HCT116 (cell line): Measurements from ENCODE around the gene GOSR1.

Source experiments
- JUND ChIP-seq: IDR thresholded peaks from 2 replicates; pipeline ENCODE4 v1.6.1; 2012
- RAD21 ChIP-seq: IDR thresholded peaks from 2 replicates; pipeline ENCODE4 v1.6.1; 2012; ENCODE audit warnings: low read depth, mild to moderate bottlenecking
- YY1 ChIP-seq: IDR thresholded peaks from 2 replicates; pipeline ENCODE4 v1.6.1; 2011; ENCODE audit warnings: low read length, low read depth, moderate library complexity, mild to moderate bottlenecking; ENCODE audit not compliant: insufficient replicate concordance; ENCODE audit errors: extremely low read depth
- ZFX ChIP-seq: fragments of 450-650 bp; IDR thresholded peaks from 2 replicates; pipeline ENCODE4 v1.6.1; 2017
- TF ChIP-seq, protein P1 (sequence below), 3 experiments: fragments of 200-600 bp in 1 of 3; sonication (generic) in 1 of 3; IDR thresholded peaks in 2 of 3; conservative IDR thresholded peaks in 1 of 3; 2 replicates each; pipeline ENCODE4 v1.5.1; 2012 to 2017; ENCODE audit warnings: low read depth in 2 of 3, low read length in 2 of 3, antibody characterized with exemption in 1 of 3, borderline replicate concordance in 1 of 3, control low read depth in 1 of 3, mild to moderate bottlenecking in 1 of 3, mixed read lengths in 1 of 3, mixed run types in 1 of 3, moderate library complexity in 1 of 3; ENCODE audit not compliant: insufficient read depth in 1 of 3

- TF ChIP-seq, protein P1, sequence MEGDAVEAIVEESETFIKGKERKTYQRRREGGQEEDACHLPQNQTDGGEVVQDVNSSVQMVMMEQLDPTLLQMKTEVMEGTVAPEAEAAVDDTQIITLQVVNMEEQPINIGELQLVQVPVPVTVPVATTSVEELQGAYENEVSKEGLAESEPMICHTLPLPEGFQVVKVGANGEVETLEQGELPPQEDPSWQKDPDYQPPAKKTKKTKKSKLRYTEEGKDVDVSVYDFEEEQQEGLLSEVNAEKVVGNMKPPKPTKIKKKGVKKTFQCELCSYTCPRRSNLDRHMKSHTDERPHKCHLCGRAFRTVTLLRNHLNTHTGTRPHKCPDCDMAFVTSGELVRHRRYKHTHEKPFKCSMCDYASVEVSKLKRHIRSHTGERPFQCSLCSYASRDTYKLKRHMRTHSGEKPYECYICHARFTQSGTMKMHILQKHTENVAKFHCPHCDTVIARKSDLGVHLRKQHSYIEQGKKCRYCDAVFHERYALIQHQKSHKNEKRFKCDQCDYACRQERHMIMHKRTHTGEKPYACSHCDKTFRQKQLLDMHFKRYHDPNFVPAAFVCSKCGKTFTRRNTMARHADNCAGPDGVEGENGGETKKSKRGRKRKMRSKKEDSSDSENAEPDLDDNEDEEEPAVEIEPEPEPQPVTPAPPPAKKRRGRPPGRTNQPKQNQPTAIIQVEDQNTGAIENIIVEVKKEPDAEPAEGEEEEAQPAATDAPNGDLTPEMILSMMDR (IDR thresholded peaks at IDR 0.05 in 2 of 3, conservative IDR thresholded peaks at IDR 0.05 in 1 of 3; ENCODE audit: borderline replicate concordance in 1 of 3, insufficient read depth in 1 of 3, low read depth in 2 of 3, low read length in 2 of 3): no peak
- TF ChIP-seq YY1: no peak
- no peak for TF ChIP-seq ZFX
- no peak for TF ChIP-seq JUND
- TF ChIP-seq RAD21: no peak
These were observed 79.4 kb downstream of the GOSR1 start for GRCh38 chr17:30556374-30557332.
